AG09309 (cell line): Measurements from ENCODE around the gene RAP2A.
A peak's percentile ranks its signal among the peaks of the same experiment; 100 is the strongest.

Experiments used
- DNase-seq: peaks from one replicate; pipeline ENCODE4 v3.0.0-alpha.2; 2010; ENCODE audit warnings: low read depth
- H3K4me3 ChIP-seq: 2 replicates; pipeline ENCODE4 v1.5.1; 2011; ENCODE audit warnings: mild to moderate bottlenecking, low read depth, low read length, moderate library complexity; ENCODE audit not compliant: control insufficient read depth
- TF ChIP-seq, protein P1 (sequence below): IDR thresholded peaks from 2 replicates; pipeline ENCODE4 v1.5.1; 2011; ENCODE audit warnings: mild to moderate bottlenecking, low read depth, low read length, inconsistent platforms; ENCODE audit not compliant: insufficient read depth, control insufficient read depth; ENCODE audit errors: missing control alignments

RAP2A gene

DNA sequence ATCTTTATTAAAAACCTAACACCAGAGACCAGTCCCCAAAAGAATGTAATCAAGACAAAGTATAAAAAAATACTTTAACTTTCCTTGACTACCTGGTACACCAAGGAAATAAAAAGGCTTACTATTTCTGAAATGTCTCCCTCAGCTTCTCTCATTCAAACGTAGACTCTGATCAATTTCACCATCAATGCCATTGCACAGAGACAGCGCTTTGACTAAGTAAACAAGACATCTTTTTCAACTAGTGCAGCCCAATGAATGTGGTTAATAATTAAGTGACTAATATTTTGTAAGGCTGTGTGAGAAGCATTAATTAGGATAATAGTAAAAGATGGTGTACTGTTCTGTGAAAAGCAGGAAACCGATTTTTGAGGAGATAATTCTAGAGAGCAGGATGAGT lies 7.3 kb upstream of the RAP2A start:
- DNase-seq: no peak
- no peak overlapping the region for H3K4me3 ChIP-seq
- TF ChIP-seq, protein P1, sequence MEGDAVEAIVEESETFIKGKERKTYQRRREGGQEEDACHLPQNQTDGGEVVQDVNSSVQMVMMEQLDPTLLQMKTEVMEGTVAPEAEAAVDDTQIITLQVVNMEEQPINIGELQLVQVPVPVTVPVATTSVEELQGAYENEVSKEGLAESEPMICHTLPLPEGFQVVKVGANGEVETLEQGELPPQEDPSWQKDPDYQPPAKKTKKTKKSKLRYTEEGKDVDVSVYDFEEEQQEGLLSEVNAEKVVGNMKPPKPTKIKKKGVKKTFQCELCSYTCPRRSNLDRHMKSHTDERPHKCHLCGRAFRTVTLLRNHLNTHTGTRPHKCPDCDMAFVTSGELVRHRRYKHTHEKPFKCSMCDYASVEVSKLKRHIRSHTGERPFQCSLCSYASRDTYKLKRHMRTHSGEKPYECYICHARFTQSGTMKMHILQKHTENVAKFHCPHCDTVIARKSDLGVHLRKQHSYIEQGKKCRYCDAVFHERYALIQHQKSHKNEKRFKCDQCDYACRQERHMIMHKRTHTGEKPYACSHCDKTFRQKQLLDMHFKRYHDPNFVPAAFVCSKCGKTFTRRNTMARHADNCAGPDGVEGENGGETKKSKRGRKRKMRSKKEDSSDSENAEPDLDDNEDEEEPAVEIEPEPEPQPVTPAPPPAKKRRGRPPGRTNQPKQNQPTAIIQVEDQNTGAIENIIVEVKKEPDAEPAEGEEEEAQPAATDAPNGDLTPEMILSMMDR: no peak

DNA sequence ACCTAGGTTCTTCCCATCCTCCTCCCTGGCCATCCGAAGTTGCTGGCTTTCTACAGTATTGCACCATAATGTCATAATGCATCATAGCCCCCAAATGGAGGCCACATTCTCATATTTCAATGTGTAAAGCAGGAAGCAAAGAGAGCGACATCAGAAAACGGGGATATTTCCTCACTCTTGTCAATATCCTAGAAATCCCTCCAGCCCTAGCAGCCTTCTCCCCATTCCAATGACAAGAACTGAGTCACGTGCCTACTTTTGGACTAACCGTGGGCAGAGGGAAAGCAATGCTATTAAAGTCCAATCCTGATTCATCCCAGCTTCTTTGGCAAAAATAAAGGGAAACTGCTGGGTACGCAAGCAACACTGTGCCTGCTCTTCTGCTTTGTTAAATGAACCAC lies 4.3 kb upstream of the RAP2A start:
- TF ChIP-seq, protein P1: no peak
- peak; percentile 53 for DNase-seq
- peak overlapping the region; percentile 38 for H3K4me3 ChIP-seq

DNA sequence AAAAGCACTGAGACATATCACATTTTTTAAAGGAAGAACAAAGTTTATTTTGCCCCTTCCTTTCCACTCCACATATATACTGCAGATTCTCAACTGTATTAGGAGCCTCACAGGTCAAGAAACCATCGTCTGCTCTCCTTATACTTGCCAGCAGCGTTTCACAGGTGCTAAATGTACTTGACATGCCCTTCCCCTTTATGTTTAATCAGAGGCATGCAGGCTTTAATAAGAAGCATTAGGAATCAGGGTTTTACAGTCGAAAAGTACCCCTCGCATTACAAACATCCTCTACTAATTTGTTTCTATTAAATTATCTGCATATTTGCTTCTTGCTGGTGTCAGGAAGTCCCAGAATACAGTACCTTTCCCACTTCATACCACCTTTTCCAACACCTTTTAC lies 3.7 kb upstream of the RAP2A start:
- no peak for DNase-seq
- no peak overlapping the region; the same call in 1 of the 2 replicates for H3K4me3 ChIP-seq
- TF ChIP-seq, protein P1: no peak

DNA sequence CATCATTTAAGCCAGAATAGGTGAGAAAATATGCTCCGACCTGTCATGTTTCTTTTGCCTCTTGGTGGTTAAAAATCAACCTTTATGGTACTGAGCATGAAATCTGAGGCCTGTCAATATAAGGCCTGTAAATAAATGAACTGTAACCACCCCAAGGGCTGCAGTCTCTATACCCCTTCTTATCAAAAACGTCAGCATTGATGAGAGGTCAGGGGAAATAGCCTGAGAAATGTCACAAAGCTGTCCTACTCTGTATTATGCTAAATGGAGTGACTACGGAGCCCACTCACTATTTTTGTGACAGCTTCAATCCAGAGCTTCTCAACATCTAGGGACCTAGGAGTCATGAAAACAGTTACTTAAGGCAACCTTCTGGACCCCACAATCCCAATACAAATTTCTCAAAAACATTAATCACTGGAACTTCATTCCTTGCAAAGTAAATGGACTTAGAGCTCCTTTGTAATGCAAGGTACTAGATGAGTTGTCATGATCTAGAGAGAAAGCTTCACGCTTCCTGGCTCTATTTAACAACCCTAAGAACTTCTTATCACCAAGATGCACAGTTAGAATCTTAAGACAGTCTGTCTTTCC lies 2.7 kb upstream of the RAP2A start:
- no peak for DNase-seq
- no peak overlapping the region for H3K4me3 ChIP-seq
- TF ChIP-seq, protein P1: no peak

DNA sequence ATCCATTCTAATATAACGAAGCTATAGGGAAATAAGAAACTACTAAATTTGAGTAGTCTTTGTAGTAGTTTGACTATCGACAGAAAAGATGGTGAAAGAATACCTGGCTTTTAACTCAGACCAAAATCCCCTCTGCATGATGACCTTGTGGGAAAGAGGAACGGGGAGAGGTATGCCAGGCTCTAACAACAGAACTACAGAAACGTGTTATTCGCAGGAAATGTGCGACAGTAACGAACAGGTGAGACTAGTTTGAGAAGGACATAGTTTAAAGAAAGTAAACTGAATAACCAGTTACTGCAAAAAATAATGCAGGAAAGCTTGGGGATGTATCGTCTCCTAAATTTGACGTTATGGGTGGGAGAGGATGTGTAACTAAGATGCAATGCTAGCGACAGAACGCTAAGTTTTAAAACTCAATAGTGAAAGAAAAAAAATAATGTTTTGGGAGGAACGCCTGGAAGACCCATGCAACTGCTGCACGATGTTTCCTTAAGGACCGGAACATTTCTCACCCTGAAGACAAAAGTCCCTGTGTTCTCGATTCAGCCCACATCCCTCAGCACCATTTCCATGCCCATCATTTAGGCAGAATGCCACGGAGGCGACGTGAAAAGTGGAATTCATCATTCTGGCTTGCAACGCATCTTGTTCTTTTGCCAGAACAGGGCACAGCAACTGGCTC lies 1.6 kb upstream of the RAP2A start:
- peak overlapping the region; percentile 69 for H3K4me3 ChIP-seq
- no peak for DNase-seq
- TF ChIP-seq, protein P1: no peak

DNA sequence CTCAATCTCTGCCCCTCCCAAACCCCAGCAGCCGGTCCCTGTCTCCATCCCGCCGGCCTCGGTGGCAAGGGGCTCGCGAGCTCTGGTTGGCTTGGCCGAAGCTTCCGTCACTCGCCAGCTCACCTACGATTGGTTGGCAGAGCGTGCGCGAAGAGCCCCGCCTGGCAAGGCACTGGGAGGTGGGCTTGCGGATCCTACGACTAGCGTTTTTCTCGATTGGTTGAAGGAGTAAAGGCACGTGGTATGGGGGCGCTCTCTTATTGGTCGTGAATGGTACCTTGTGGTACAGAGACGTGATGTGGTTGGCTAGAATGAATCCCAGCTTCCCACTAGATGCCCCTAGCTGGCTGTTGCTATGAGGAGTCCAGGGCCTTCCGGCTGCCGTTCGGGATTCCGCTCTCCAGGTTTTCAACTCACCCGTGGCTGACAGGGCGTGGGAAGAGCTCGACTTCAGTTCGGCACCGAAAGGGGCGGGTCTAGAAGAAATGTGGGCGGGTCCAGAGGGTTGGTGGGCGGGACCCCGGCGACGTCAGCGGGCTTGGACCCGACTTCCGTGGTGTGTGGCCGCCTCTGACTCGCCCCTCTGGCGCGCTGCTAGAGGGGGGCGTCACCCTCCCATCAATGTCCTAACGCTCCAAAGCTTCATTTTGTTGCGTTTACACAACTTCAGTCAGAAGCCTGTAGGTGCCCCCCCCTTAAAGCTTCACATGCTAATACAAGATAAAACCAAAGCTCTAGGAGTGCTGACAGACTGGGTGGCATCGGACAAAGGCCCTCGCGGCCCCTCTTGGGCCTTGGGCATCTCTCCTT lies 847 bp upstream of the RAP2A start:
- peak overlapping the region; percentile 82 for H3K4me3 ChIP-seq
- DNase-seq: peak; percentile 100

More for the DNA sequence above, 847 bp upstream of the RAP2A start:
- TF ChIP-seq, protein P1: no peak
